ENCODE data around the gene PADI3.

GRCh38 chr1:17307329-17307728 is 58.4 kb downstream of the PADI3 start:
- no peak for TF ChIP-seq CTCF (IDR thresholded peaks at IDR 0.05)
- TF ChIP-seq POLR2A (IDR thresholded peaks at IDR 0.05): no peak

Measured in Peyer's patch (tissue), 4 donors.